ENCODE data around the gene ISG15.

ISG15 gene

DNA sequence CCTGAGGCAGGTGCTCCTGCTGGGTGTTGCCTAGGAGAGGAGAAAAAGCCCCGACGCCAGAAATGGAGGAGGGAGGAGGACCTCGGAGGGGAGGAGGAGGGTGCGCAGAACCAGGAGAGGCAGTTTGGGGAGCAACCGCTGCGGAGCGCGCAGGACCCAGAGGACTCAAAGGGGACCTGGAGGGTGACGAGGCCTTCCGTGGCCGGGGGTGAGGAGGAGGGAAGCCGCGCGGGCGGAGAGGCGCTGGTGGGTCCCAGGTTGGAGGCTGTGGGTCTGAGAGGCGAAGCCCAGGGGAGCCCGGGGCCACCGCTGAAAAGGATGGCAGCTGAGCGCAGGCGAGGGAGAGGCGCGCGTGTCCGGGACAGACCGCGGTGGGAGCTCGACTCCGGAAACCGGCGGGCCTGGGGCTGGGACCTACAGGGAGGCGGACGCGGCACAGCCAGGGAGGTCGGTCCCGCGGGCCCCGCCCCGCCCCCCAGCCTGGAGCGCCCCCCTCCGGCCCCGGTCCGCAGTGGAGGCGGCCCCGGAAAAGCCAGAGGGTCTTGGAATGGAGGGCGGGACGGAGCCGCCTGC, 45.7 kb downstream of the ISG15 start:
- DNase-seq (ENCODE audit: low read depth in 3 of 3, low spot score in 1 of 3), result no peak

DNA sequence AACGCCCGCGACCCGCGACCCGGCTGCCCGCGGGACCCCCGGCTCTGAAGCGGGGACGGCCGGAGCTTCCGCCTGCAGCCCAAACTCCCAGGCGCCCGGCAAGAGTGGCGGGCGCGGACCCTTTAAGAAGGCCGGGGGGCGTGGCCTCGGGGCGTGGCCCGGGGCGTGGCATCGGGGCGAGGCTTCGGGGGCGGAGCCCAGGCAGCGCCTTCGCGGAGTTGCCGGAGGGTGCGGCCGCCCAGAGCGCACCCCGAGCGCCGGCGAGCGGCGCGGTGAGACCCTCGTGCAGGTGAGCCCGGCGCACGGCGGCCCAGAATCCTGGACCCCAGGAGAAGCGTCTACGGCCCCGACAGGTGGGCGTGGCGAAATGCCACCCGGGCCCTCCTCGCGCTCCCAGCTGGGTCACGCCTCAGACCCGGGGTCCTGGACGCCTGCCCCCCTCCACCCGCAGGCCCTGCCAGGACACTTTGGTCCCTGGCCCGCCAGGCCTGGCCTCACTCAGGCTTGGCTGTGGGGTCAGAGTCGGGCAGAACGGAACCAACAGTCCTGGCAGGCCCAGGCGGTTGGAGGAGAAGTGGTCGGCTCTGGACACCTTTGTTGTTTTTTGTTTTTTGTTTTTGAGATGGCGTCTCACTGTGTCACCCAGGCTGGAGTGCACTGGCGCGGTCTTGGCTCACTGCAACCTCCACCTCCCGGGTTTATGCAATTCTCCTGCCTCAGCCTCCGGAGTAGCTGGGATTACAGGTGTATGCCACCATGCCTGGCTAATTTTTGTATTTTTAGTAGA, 46.4 kb downstream of the ISG15 start:
- peak; percentile 73 to 97 (median 84) for DNase-seq (ENCODE audit: low read depth in 3 of 3, low spot score in 1 of 3)

DNA sequence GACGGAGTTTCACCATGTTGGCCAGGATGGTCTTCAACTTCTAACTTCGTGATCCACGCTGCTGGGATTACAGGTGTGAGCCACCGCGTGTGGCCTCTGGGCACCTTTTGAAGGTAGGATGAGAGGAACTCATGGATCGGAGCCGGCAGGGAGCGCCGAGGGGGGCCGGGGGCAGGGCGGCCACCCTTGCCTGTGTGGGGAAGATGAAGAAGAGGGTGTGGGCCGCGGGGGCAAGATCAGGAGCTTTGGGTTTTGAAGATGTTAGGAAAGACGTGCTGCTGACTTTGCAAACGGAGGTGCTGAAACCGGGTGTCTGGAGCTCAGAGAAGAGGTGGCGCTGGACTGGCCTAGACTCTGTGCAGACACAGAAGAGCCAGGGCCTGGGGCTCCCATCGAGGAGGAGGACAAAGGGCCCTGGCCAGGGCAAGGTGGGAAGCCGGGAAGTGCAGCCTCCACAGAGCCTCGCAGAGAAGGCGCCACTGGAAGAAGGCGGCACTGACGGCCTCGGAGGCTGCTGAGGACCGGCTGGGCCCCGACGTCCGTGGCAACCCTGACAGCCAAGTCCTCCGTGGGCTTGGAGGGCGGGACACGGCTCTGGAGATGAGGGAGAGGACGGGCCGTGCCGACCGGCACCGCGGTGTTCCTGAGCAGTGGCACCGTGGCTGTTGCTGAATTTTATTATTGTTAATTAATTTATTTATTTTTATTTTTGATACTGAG, 47.1 kb downstream of the ISG15 start:
- DNase-seq (ENCODE audit: low read depth in 3 of 3, low spot score in 1 of 3), result no peak

DNA sequence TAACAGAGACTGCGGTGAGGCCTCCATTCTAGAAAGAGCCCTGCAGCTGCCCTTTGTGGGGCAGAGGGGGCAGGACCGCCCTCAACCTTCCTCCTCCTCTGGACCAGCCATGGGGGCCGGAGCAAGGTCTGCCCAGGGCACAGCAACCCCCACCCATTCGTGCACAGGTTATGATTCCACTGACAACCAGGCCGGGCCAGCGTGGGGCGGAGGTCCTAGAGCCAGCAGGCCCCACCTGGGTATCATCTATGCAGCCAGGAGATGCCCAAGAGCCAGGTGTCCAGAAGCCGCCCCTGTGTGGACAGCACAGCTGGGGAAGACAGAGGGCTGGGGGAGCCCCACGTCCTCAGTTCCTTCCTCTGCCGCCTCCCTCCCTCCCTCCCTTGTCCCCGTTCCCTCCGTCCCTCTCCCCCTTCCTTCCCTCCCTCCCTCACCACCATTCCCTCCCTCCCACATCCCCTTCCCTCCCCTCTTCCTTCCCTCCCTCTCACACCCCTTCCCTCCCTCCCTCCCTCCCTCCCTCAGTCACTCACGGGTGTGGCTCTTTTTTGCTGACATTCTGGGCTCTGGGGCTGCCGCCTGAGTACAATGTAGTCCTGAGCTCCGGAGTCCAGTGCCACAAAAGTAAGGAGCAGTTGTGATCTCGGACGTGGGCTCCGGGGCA, 48.5 kb downstream of the ISG15 start:
- no peak for DNase-seq (ENCODE audit: low read depth in 3 of 3, low spot score in 1 of 3)

DNA sequence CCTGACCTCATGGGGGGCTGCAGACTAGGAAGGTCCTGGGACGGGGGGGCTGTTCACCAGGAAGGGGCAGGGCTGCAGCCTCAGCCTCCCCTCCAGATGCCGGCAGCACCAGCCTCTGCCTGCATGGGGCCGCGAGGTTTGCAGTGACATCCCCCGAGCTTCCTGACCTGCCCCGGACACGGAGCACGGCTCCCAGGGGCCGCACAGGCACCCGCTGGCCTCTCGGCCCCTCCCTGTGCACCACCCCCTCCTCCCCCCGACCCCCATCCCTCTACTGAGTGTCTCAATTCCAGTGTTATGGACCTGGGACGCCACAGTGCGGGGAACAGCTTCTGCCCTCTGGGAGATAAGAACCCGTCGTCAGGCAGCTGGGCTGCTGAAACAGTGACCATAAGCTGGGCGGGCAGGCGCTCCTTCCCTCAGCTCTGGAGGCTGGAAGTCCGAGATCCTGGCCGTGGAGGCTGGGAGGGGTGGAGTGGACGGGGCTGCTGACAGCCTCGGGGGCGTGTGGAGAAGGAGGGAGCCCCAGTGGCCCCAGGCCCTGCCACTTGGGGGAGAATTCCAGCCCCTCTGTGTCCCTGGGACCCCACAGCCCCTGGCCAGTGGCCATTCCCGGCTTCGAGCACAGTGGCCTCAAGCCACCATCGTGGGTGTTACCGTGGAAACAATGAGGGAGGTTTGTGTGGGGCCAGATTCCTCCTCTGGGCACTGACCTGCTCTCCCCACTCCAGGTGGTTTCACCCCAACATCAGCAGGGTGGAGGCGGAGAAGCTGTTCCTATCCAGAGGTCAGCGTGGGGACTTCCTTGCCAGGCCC, 49.3 kb downstream of the ISG15 start:
- DNase-seq (ENCODE audit: low read depth in 3 of 3, low spot score in 1 of 3), result no peak

DNA sequence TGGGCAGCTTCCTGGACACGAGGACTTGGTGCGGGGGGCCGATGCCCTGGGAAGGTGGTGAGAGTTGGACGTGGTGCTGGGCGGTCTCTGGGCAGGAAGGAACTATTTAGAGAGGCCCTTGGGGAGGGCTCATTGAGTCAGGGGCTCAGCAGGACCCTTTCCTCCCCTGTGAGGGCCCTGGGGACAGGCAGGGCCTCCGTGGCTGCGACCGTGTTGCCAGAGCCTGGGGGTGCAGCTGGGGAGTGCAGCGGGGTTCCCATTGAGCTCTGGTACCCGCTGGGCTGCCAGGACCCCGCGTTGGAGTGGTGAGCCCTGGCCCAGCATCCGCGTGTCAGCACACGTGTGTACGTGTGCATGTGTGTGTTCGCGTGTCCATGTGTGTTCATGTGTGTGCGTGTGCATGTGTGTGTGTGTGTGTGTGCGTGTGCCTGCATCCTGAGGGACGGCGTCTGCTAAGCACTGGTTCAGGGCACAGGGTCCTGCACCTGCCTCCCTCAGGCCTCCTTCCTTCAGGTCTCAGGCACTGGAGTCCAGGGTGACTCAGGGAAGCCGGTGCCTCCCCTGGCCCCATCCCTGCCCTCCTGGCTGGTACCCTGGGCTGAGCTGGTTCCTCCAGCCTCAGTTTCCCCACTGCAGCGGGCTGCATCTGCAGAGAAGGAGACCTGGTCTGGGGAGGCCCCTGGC, 50.1 kb downstream of the ISG15 start:
- DNase-seq (ENCODE audit: low read depth in 3 of 3, low spot score in 1 of 3), result no peak
